GM10266 (cell line): ENCODE data around the gene CDC42.

Source experiments
- DNase-seq: peaks from one replicate; pipeline ENCODE4 v3.0.0; 2012; ENCODE audit errors: extremely low spot score
- TF ChIP-seq, protein P1 (sequence below): IDR thresholded peaks from 2 replicates; pipeline ENCODE4 v1.5.1; 2012; ENCODE audit warnings: mild to moderate bottlenecking, low read depth; ENCODE audit not compliant: control insufficient read depth, insufficient read depth; ENCODE audit errors: missing control alignments

CDC42 gene

GRCh38 chr1:22120469-22120790 lies 67.9 kb downstream of the CDC42 start:
- TF ChIP-seq, protein P1, sequence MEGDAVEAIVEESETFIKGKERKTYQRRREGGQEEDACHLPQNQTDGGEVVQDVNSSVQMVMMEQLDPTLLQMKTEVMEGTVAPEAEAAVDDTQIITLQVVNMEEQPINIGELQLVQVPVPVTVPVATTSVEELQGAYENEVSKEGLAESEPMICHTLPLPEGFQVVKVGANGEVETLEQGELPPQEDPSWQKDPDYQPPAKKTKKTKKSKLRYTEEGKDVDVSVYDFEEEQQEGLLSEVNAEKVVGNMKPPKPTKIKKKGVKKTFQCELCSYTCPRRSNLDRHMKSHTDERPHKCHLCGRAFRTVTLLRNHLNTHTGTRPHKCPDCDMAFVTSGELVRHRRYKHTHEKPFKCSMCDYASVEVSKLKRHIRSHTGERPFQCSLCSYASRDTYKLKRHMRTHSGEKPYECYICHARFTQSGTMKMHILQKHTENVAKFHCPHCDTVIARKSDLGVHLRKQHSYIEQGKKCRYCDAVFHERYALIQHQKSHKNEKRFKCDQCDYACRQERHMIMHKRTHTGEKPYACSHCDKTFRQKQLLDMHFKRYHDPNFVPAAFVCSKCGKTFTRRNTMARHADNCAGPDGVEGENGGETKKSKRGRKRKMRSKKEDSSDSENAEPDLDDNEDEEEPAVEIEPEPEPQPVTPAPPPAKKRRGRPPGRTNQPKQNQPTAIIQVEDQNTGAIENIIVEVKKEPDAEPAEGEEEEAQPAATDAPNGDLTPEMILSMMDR, result no peak
- no peak for DNase-seq

- DNase-seq, result no peak
- TF ChIP-seq, protein P1, result no peak
Measured at GRCh38 chr1:22121421-22121911, 69.0 kb downstream of the CDC42 start.

DNA sequence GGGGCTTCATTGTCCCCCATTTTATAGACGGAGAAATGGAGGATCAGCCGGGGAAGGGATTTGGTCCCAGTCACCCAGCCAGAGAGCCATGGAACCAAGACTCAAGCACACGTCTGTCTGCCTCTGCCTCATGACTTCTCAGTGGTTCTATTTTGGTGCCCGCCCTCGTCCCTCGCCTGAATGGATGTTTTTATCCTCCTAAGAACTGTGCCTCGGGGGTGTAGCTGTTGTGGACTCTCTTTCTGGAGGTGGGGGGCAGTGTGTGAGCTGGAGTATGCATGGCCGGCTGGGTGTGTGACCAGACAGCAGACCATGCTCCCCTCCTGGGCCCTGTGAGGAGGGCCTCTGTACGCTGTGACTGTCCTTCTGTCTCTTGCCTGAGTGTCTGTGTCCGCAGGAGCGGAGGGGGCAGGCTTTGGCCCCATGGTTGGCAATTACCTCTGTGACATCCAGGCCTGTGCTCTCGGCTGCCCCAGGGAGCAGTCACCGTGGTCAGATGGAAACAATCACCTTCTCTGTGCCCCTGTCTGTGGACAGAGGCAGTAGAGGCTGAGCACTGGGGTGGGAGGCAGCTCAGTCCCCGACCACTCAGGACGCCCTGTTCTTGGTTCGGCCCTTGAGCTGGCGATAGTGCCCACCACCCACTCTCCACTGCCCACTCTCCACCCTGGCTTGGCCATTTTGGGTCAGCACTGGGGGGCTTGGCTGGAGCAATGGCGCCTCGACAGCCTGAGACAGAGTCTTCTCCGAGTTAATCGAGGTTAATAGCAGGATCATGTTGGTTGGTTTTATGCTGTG lies 70.0 kb downstream of the CDC42 start:
- TF ChIP-seq, protein P1, result no peak
- no peak for DNase-seq

GRCh38 chr1:22123071-22123390 lies 70.5 kb downstream of the CDC42 start:
- TF ChIP-seq, protein P1, result no peak
- no peak for DNase-seq

GRCh38 chr1:22123901-22124404 lies 71.4 kb downstream of the CDC42 start:
- TF ChIP-seq, protein P1, result no peak
- DNase-seq, result no peak

DNA sequence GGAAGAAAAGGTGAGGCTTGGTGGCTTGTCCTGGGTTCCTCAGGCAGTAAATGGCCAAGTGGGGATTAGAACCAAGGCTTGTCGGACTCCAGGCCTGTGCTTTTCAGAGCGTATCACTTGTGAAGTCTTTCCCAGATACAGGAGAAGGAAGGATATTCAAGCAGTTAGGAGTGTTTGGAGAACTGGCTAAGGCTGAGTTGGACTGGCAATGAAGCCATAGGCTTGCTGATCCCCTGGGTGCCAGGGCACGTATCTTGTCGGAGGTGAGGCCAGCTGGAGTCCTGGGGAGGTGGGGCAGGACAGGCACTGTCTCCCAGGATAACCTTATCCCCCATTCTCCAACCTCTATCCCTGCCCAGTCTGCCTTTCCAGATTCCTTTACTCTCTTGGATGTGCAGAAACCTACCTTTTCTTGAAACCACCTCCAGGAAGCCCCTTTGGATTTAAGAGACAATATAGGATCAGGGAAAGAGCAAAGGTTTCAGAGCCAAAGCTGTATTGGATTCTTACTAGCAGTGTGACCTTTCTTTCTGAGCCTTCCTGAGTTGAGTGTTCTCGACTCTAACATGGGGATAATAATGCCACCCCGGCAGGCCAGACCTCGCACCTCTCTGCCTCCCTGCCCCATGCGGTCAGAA lies 72.2 kb downstream of the CDC42 start:
- no peak for DNase-seq
- TF ChIP-seq, protein P1, result no peak

DNA sequence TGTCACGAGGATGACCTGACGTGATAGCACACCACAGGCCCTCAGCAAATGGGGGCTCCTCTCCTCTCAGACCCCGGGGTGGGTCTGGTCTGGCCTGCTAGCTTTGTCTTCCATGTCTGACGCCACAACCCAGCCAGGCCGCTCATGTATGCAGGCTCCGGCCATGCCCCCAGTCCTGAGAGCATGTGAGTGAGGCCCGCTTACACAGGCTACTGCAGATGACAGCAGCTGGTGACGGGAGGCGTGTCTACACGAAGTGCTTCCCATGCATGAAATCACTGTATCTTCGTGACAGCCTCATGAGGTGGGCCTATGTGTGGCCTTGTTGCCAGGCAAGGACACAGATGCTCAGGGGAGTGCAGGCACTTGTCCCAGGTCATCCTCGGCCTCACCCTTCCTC lies 74.0 kb downstream of the CDC42 start:
- no peak for DNase-seq
- TF ChIP-seq, protein P1, result no peak
